A549 treated with Hydrocortisone at 1 μM for 4 hours (cell line): ENCODE measurements around the gene A4GNT. TPM values are rescaled to one million over a fixed set of nuclear protein-coding genes. Genes with fewer than 3 reads are reported as not detected.

Experiments used
- total RNA-seq: library from RNA; stranded (reverse); fragments of 200-300 nt; extraction: Qiagen RNA extraction; gene quantifications from 5 replicates; pipeline ENCODE4 v1.2.3, GENCODE V29; 2022

Gene A4GNT
- not detected in 5 replicates for total RNA-seq

GRCh38 chr3:138132239-138132638 lies at the start of gene A4GNT:
TSS of gene A4GNT (minus strand) at chr3:138132390. CDS start at chr3:138131256, 1,134 bp downstream.

GRCh38 chr3:138174421-138175131 lies 42.4 kb upstream of the A4GNT start, which contains the start of gene DBR1:
TSS of gene DBR1 (minus strand) at chr3:138174921. CDS start at chr3:138174795, 126 bp downstream.

GRCh38 chr3:138114988-138115971 lies 16.9 kb downstream of the A4GNT start, which contains the start of gene DZIP1L:
TSS of gene DZIP1L (minus strand) at chr3:138115608. CDS start at chr3:138103971, 11,637 bp downstream.

Other genes starting within 250 kb of the A4GNT start
- not detected in 5 replicates for gene CLDN18, start 122.2 kb downstream of the A4GNT start, total RNA-seq
- 9.1 to 13.9 TPM (median 10.3 TPM) in 5 replicates for gene DZIP1L, start 16.8 kb downstream of the A4GNT start, total RNA-seq
- gene DBR1, start 42.5 kb upstream of the A4GNT start, total RNA-seq, result 12.4 to 13.8 TPM (median 13.2 TPM) in 5 replicates
- 31.1 to 51.6 TPM (median 41.2 TPM) in 5 replicates for gene ARMC8, start 54.9 kb upstream of the A4GNT start, total RNA-seq
- not detected in 5 replicates for gene NME9, start 197.5 kb upstream of the A4GNT start, total RNA-seq
- gene MRAS, start 216.2 kb upstream of the A4GNT start, total RNA-seq, result 8.3 to 10.1 TPM (median 8.8 TPM) in 5 replicates